Thyroid gland (tissue), 4 donors: Measurements from ENCODE around the gene MIA. TPM values are rescaled to one million over a fixed set of nuclear protein-coding genes. Genes with fewer than 3 reads are reported as not detected.

Experiments
- DNase-seq, 2 donors: peaks; one replicate each; pipeline ENCODE4 v3.0.0-alpha.2; 2019
- H3K27ac ChIP-seq, 3 donors: fragments of 200-600 bp; sonication (generic); 1 replicate in 2 of 3; 2 replicates in 1 of 3; pipeline ENCODE4 v1.5.1; 2016 to 2019; ENCODE audit warnings: mild to moderate bottlenecking in 1 of 3, moderate library complexity in 1 of 3
- H3K27me3 ChIP-seq: fragments of 200-600 bp; sonication (generic); one replicate; pipeline ENCODE4 v1.5.1; 2019
- H3K36me3 ChIP-seq, 2 donors: fragments of 200-600 bp; sonication (generic); one replicate each; pipeline ENCODE4 v1.5.1; 2016 to 2019
- H3K4me1 ChIP-seq, 2 donors: fragments of 200-600 bp; sonication (generic); one replicate each; pipeline ENCODE4 v1.5.1; 2017 to 2019
- H3K4me3 ChIP-seq, 3 donors: fragments of 200-600 bp; sonication (generic); replicated peaks in 1 of 3; 1 replicate in 2 of 3; 2 replicates in 1 of 3; pipeline ENCODE4 v1.5.1; 2016; ENCODE audit warnings: mild to moderate bottlenecking in 1 of 3
- H3K9me3 ChIP-seq: fragments of 200-600 bp; sonication (generic); one replicate; pipeline ENCODE4 v1.5.1; 2017
- CTCF ChIP-seq, 6 experiments: fragments of 200-600 bp in 3 of 6; fragments of 450-650 bp in 3 of 6; sonication (generic) in 3 of 6; IDR thresholded peaks; one replicate each; pipeline ENCODE4 v1.5.1; 2016 to 2019; ENCODE audit warnings: antibody characterized with exemption in 6 of 6, mild to moderate bottlenecking in 2 of 6, inconsistent platforms in 1 of 6, moderate library complexity in 1 of 6
- POLR2A ChIP-seq, 2 donors: fragments of 450-650 bp; IDR thresholded peaks; one replicate each; pipeline ENCODE4 v1.6.1; 2017; ENCODE audit warnings: antibody characterized with exemption in 2 of 2, mild to moderate bottlenecking in 2 of 2, moderate library complexity in 1 of 2
- WGBS, 2 donors: methylation state at CpG; one replicate each; pipeline ENCODE4 v1.1.5; 2017; 5-methylcytosine and 5-hydroxymethylcytosine counted together
- intact Hi-C: fragments of 100-400 bp; cut with DNase I; formaldehyde crosslinking; loops from one replicate; pipeline ENCODE4 v1.15.1; 2023
- total RNA-seq, 4 donors: library from RNA; depleted of rRNA; stranded (reverse); fragments of >200 nt; gene quantifications; one replicate each; pipeline ENCODE4 v1.2.3, GENCODE V29; 2016

MIA gene
- total RNA-seq, 4 donors from 2014 or later: not detected

- Histone ChIP-seq H3K4me1 (peaks cover 14 to 15% of the 10 kb centered on the region in 2 donors), H3K27ac (peak overlapping the region in 1 of 3 donors; percentile 30), H3K4me3 (no peak overlapping the region), H3K36me3 (peaks cover 37 to 41% of the 10 kb centered on the region in 2 donors), H3K27me3 (no peaks in the 10 kb centered on the region), H3K9me3 (no peaks in the 10 kb centered on the region)
- intact Hi-C loops: no loop called here
- WGBS, 2 donors: 72 to 87% methylated on average over 6 of the region's 6 CpGs
- DNase-seq: no peak
- no peak for TF ChIP-seq POLR2A (IDR thresholded peaks at IDR 0.05)
- no peak for TF ChIP-seq CTCF (IDR thresholded peaks at IDR 0.05)
These were observed 34.6 kb upstream of the MIA start for GRCh38 chr19:40740747-40741146.

GRCh38 chr19:40741527-40742390 lies 33.6 kb upstream of the MIA start:
- H3K27me3 ChIP-seq: no peaks in the 10 kb centered on the region
- no peak overlapping the region for H3K4me3 ChIP-seq
- H3K27ac ChIP-seq: no peak overlapping the region
- peaks cover 27 to 35% of the 10 kb centered on the region in 2 donors for H3K36me3 ChIP-seq
- peaks cover 14 to 15% of the 10 kb centered on the region in 2 donors for H3K4me1 ChIP-seq
- intact Hi-C loops: no loop called here
- TF ChIP-seq POLR2A (IDR thresholded peaks at IDR 0.05) (no peak), CTCF (IDR thresholded peaks at IDR 0.05) (no peak)
- DNase-seq: no peak
- H3K9me3 ChIP-seq: no peaks in the 10 kb centered on the region
- WGBS, 2 donors: 80 to 88% methylated on average over 9 of the region's 10 CpGs

- Histone ChIP-seq H3K27me3 (no peaks in the 10 kb centered on the region), H3K4me3 (no peak overlapping the region), H3K36me3 (peaks cover 20 to 28% of the 10 kb centered on the region in 2 donors), H3K27ac (no peak overlapping the region), H3K4me1 (peaks cover 14 to 15% of the 10 kb centered on the region in 2 donors), H3K9me3 (no peaks in the 10 kb centered on the region)
- TF ChIP-seq POLR2A (IDR thresholded peaks at IDR 0.05): no peak
- TF ChIP-seq CTCF (IDR thresholded peaks at IDR 0.05): no peak
- 89 to 96% methylated on average over 4 to 12 of the region's 17 CpGs for WGBS, 2 donors
- no peak for DNase-seq
- intact Hi-C loops: no loop called here
These were observed 32.8 kb upstream of the MIA start for GRCh38 chr19:40742477-40742876.

- no peaks in the 10 kb centered on the region for H3K9me3 ChIP-seq
- H3K27me3 ChIP-seq: no peaks in the 10 kb centered on the region
- WGBS, 2 donors: 91 to 95% methylated on average over 8 to 12 of the region's 12 CpGs
- H3K27ac ChIP-seq: no peak overlapping the region
- peaks cover 14 to 15% of the 10 kb centered on the region in 2 donors for H3K4me1 ChIP-seq
- H3K36me3 ChIP-seq: peaks cover 18 to 25% of the 10 kb centered on the region in 2 donors
- intact Hi-C loops: no loop called here
- no peak for TF ChIP-seq CTCF (IDR thresholded peaks at IDR 0.05)
- TF ChIP-seq POLR2A (IDR thresholded peaks at IDR 0.05): no peak
- DNase-seq: no peak
- H3K4me3 ChIP-seq: no peak overlapping the region
These were observed 32.4 kb upstream of the MIA start for GRCh38 chr19:40742886-40743285.

GRCh38 chr19:40743926-40744325 lies 31.4 kb upstream of the MIA start:
- 94 to 96% methylated on average over 6 to 8 of the region's 10 CpGs for WGBS, 2 donors
- Histone ChIP-seq H3K27ac (peak overlapping the region in 2 of 3 donors; percentile 52 to 60), H3K4me1 (peaks cover 14 to 15% of the 10 kb centered on the region in 2 donors), H3K36me3 (peaks cover 16% of the 10 kb centered on the region in 2 donors), H3K4me3 (no peak overlapping the region), H3K9me3 (no peaks in the 10 kb centered on the region), H3K27me3 (no peaks in the 10 kb centered on the region)
- no peak for DNase-seq
- TF ChIP-seq CTCF (IDR thresholded peaks at IDR 0.05) (no peak), POLR2A (IDR thresholded peaks at IDR 0.05) (no peak)
- intact Hi-C loops: no loop called here
